Muscle of leg (tissue), 11 donors: Measurements from ENCODE around the gene TMEM53. TPM values are rescaled to one million over a fixed set of nuclear protein-coding genes. Genes with fewer than 3 reads are reported as not detected.
"Not testable (repeated sequence)": the region's sequence is repeated elsewhere in the genome, so short reads cannot be mapped to it uniquely, and the experiment has no call there.

Source experiments
- DNase-seq: peaks from one replicate; pipeline ENCODE4 v3.0.0; 2013
- H3K27ac ChIP-seq: one replicate; pipeline ENCODE4 v1.5.1; 2013; ENCODE audit warnings: mild to moderate bottlenecking, low read length, control low read depth
- H3K27me3 ChIP-seq: one replicate; pipeline ENCODE4 v1.6.1; 2013; ENCODE audit warnings: low read length; ENCODE audit not compliant: control insufficient read depth, insufficient read depth
- H3K36me3 ChIP-seq: one replicate; pipeline ENCODE4 v1.6.1; 2013; ENCODE audit warnings: low read length; ENCODE audit not compliant: control insufficient read depth, insufficient read depth
- H3K4me1 ChIP-seq: one replicate; pipeline ENCODE4 v1.6.1; 2013; ENCODE audit warnings: low read length; ENCODE audit not compliant: control insufficient read depth, insufficient read depth
- H3K4me3 ChIP-seq: one replicate; pipeline ENCODE4 v1.5.1; 2013; ENCODE audit warnings: low read length, control low read depth
- H3K9me3 ChIP-seq: replicated peaks from 2 replicates; pipeline ENCODE4 v1.6.1; 2013; ENCODE audit warnings: low read depth, low read length; ENCODE audit not compliant: control insufficient read depth
- WGBS: methylation state at CpG from one replicate; pipeline ENCODE4 v1.1.5; 2013; ENCODE audit warnings: missing lambda C conversion rate; ENCODE audit not compliant: insufficient coverage; 5-methylcytosine and 5-hydroxymethylcytosine counted together
- polyA plus RNA-seq, 8 donors: library from polyadenylated mRNA; unstranded; fragments of 120-200 nt; gene quantifications; one replicate each; pipeline versions ENCODE4 v1.2.1 to v1.2.3, GENCODE V29; 2013; ENCODE audit warnings: inconsistent platforms in 1 of 8, low replicate concordance in 1 of 8; ENCODE audit not compliant: insufficient read length in 8 of 8, insufficient read depth in 1 of 8
- total RNA-seq: library from RNA; stranded (reverse); fragments of 120-200 nt; gene quantifications from one replicate; pipeline ENCODE4 v1.2.4, GENCODE V29; 2013

Gene TMEM53
- total and polyA plus RNA-seq, 9 donors = 3.5 to 7.8 (median 6.2) TPM

GRCh38 chr1:44675186-44675585 lies 905 bp upstream of the TMEM53 start:
- Histone ChIP-seq H3K27ac (no peak overlapping the region), H3K4me3 (no peak overlapping the region), H3K27me3 (no peaks in the 10 kb centered on the region), H3K36me3 (no peaks in the 10 kb centered on the region), H3K4me1 (peaks cover 32% of the 10 kb centered on the region), H3K9me3 (no peaks in the 10 kb centered on the region)
- DNase-seq = no peak
- WGBS = 100% methylated on average over 1 of the region's 7 CpGs

- peak overlapping the region; percentile 84 for H3K4me3 ChIP-seq
- peak overlapping the region; percentile 98 for H3K27ac ChIP-seq
- no peaks in the 10 kb centered on the region for H3K9me3 ChIP-seq
- H3K36me3 ChIP-seq = no peaks in the 10 kb centered on the region
- H3K4me1 ChIP-seq = peaks cover 32% of the 10 kb centered on the region
- H3K27me3 ChIP-seq = no peaks in the 10 kb centered on the region
- no peak for DNase-seq
- 0% methylated on average over 7 of the region's 16 CpGs for WGBS
Measured at GRCh38 chr1:44673675-44674112, 587 bp downstream of the TMEM53 start.

DNA sequence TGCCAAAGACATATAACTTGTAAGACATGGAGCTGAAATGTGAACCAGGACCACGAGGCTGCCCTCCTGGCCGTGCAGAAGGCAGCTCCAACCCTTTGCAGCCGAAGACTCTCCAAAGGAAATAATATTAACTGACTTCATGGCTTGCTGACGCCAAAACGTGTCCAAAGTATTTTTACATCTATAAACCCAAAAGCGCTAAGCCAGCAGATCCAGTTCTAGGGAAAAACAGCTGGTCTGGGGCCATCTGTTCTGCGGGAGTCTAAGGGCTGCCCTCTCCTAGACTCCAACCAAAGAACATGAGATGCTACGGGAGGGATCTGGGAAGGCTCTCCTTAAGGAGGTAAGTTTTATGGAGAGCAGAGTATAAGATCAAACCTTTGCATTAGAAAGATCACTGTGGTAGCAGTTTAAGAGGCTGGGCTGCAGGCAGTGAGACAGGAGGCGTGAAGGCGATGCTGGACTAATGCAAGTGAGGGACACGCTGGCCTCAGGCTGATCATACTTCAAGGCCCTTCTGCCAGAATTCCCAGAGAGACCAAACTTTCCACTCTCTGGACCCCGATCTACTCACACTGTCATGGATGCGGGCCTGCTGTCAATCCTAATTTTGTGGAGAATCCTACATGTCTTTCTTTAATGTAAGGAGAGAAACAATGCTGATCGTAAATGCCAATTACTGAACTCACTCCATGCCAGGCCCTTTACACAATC lies 1.2 kb downstream of the TMEM53 start:
- H3K36me3 ChIP-seq = no peaks in the 10 kb centered on the region
- H3K27me3 ChIP-seq = no peaks in the 10 kb centered on the region
- WGBS = 100% methylated on average over 2 of the region's 14 CpGs
- peaks cover 32% of the 10 kb centered on the region for H3K4me1 ChIP-seq
- no peaks in the 10 kb centered on the region for H3K9me3 ChIP-seq
- peak; percentile 63 for DNase-seq
- H3K27ac ChIP-seq = peak overlapping the region; percentile 98
- H3K4me3 ChIP-seq = peak overlapping the region; percentile 84

DNA sequence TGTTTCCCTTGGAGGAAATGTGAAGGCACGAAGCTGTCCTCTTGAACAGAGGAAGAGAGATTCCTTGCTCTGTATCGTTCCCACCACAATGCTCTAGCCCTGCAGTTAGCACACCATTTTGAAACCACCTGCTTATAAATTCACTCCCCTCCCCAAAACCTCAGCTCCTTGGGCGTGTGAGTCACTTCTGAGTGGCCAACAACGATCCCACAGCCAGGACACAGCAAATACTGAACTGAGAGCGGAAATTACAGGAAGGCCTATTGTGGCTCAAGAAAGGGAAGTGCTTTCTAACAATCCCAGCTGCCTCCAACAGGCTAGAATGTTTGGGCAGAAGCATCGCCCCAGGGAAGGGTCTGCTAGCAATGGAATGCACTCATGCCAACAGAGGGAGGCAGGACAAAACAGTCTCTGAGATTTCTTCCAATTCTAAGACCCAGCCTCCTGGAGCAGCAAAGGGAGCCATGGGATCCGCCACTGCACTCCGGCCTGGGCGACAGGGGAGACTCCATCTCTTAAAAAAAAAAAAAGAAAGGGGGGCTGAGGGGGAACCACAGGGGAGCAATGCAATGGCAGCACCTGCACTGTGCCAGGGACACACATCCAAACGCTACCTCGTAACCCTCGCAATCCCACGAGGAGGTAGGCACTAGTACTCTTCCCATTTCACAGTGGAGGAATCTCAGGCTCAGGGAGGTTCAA lies 1.9 kb downstream of the TMEM53 start:
- peaks cover 32% of the 10 kb centered on the region for H3K4me1 ChIP-seq
- 61% methylated on average over 7 of the region's 13 CpGs for WGBS
- H3K4me3 ChIP-seq = no peak overlapping the region
- no peaks in the 10 kb centered on the region for H3K27me3 ChIP-seq
- H3K27ac ChIP-seq = peak overlapping the region; percentile 98
- no peaks in the 10 kb centered on the region for H3K9me3 ChIP-seq
- DNase-seq = peak; percentile 75
- H3K36me3 ChIP-seq = no peaks in the 10 kb centered on the region

DNA sequence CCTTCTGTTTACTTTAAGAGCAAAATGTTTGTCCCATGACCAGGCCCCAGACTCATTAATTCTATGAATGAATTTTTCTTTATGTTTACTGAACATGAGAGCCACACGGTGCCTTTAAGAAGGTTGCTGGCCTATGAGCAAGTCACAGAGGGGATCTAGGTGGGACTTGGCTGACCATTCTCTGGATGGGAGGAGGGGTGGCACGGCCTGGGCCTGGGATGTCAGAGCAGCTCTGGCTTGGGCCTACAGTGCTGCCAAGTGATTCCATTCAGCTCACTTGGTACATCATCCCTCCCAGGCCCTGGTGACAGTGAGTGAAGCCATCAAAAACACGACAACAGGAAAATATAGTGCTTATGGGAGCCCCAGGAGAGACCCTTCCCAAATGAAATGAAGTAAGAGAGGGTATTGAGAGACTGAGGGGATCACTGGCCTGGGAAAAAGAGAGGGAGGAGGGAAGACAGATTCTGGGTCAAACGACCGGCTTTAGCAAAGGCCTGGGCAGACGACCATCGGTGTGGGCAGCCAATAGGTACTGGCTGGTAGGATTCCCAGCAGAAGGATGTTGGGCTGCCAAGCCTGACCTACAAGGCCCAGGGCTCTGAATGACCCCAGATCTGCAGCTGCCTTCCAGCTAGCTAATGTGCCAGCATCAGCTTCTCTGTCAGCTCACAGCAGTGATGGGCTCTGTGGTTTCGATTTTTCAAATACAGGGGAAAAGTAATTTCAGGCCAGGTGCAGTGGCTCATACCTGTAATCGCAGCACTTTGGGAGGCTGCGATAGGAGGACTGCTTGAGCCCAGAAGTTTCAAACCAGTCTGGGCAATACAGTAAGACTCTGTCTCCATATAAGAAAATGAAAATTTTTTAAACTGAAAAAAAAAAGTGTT lies 3.3 kb downstream of the TMEM53 start:
- no peak overlapping the region for H3K27ac ChIP-seq
- DNase-seq = no peak
- no peaks in the 10 kb centered on the region for H3K36me3 ChIP-seq
- H3K4me1 ChIP-seq = peaks cover 30% of the 10 kb centered on the region
- no peaks in the 10 kb centered on the region for H3K9me3 ChIP-seq
- H3K27me3 ChIP-seq = no peaks in the 10 kb centered on the region
- 77% methylated on average over 6 of the region's 10 CpGs for WGBS
- no peak overlapping the region for H3K4me3 ChIP-seq

- H3K4me3 ChIP-seq, H3K9me3 ChIP-seq, DNase-seq, H3K27me3 ChIP-seq, H3K36me3 ChIP-seq, H3K27ac ChIP-seq: not testable (repeated sequence)
- WGBS = no CpG with 5 or more reads among the region's 1 CpG
- H3K4me1 ChIP-seq = peaks cover 15% of the 10 kb centered on the region
Measured at GRCh38 chr1:44666719-44667118, 7.6 kb downstream of the TMEM53 start.

GRCh38 chr1:44664730-44665370 lies 9.4 kb downstream of the TMEM53 start:
- no peaks in the 10 kb centered on the region for H3K36me3 ChIP-seq
- peaks cover 22% of the 10 kb centered on the region for H3K4me1 ChIP-seq
- DNase-seq = no peak
- no peaks in the 10 kb centered on the region for H3K9me3 ChIP-seq
- H3K4me3 ChIP-seq = no peak overlapping the region
- H3K27me3 ChIP-seq = no peaks in the 10 kb centered on the region
- 87% methylated on average over 12 of the region's 12 CpGs for WGBS
- no peak overlapping the region for H3K27ac ChIP-seq

DNA sequence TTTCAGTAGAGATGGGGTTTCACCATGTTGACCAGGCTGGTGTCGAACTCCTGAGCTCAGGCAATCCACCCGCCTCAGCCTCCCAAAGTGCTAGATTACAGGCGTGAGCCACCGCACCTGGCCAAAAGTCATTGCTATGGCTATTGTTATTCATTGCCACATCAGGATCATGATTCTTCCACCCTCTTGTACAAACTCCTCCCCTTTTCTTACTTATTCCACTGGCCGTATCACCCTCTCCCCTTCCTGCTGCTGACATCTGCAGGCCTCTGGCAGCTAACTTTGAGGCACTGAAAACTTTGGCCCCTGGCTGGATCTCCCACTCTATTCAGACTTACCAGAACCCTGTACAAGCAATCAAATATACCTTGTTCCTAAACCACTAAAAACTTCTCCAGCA lies 10.9 kb downstream of the TMEM53 start:
- WGBS = 82% methylated on average over 5 of the region's 5 CpGs
- Histone ChIP-seq H3K27me3 (no peaks in the 10 kb centered on the region), H3K4me3 (no peak overlapping the region), H3K36me3 (peaks cover 4% of the 10 kb centered on the region), H3K4me1 (peaks cover 30% of the 10 kb centered on the region), H3K9me3 (no peaks in the 10 kb centered on the region), H3K27ac (no peak overlapping the region)
- DNase-seq = no peak

GRCh38 chr1:44662683-44663030 lies 11.6 kb downstream of the TMEM53 start:
- no peaks in the 10 kb centered on the region for H3K27me3 ChIP-seq
- no peaks in the 10 kb centered on the region for H3K9me3 ChIP-seq
- peaks cover 30% of the 10 kb centered on the region for H3K4me1 ChIP-seq
- WGBS = 56% methylated on average over 3 of the region's 5 CpGs
- no peak overlapping the region for H3K4me3 ChIP-seq
- H3K27ac ChIP-seq = no peak overlapping the region
- DNase-seq = peak; percentile 46
- peaks cover 4% of the 10 kb centered on the region for H3K36me3 ChIP-seq
